A673 (cell line): ENCODE data around the gene FAM227B. TPM values are rescaled to one million over a fixed set of nuclear protein-coding genes. Genes with fewer than 3 reads are reported as not detected.
"Not testable (repeated sequence)": the region's sequence is repeated elsewhere in the genome, so short reads cannot be mapped to it uniquely, and the experiment has no call there.

ENCODE experiments used
- BruUV-seq: library from RNA; stranded (reverse); fragments of 400-500 nt; replicated peaks from 2 replicates; lab custom pipeline; 2021; lab: Mats Ljungman, UMichigan
- CTCF ChIA-PET: fragments of 300-600 bp; sonication (Branson Sonifier 250); formaldehyde crosslinking; loops from one replicate; lab custom pipeline; 2022; ENCODE audit warnings: antibody characterized with exemption; lab: Charles Lee
- POLR2A ChIA-PET: fragments of 300-600 bp; sonication (Branson Sonifier 250); formaldehyde crosslinking; loops from one replicate; lab custom pipeline; 2022; ENCODE audit warnings: antibody characterized with exemption; ENCODE audit not compliant: low non-redundant PET; lab: Charles Lee
- DNase-seq: peaks from one replicate; pipeline ENCODE4 v3.0.0-alpha.2; 2015; ENCODE audit warnings: low spot score
- H3K27ac ChIP-seq: fragments of 200-600 bp; sonication (generic); 2 replicates; pipeline ENCODE4 v1.5.1; 2016; ENCODE audit warnings: mixed run types, low read depth, mild to moderate bottlenecking, mixed read lengths, antibody characterized with exemption, low read length; ENCODE audit not compliant: poor library complexity, severe bottlenecking
- H3K27me3 ChIP-seq: fragments of 200-600 bp; sonication (generic); replicated peaks from 2 replicates; pipeline ENCODE4 v1.6.1; 2017; ENCODE audit warnings: mixed run types, low read depth, mild to moderate bottlenecking, mixed read lengths, antibody characterized with exemption, low read length; ENCODE audit not compliant: insufficient read depth, poor library complexity
- H3K36me3 ChIP-seq: fragments of 200-600 bp; sonication (generic); 2 replicates; pipeline ENCODE4 v1.6.1; 2016; ENCODE audit warnings: mixed run types, mild to moderate bottlenecking, mixed read lengths, antibody characterized with exemption, low read length; ENCODE audit not compliant: insufficient read depth, poor library complexity, severe bottlenecking
- H3K4me1 ChIP-seq: fragments of 200-600 bp; sonication (generic); 2 replicates; pipeline ENCODE4 v1.6.1; 2017; ENCODE audit warnings: mixed run types, mild to moderate bottlenecking, mixed read lengths, antibody characterized with exemption, low read length; ENCODE audit not compliant: insufficient read depth, poor library complexity, severe bottlenecking
- H3K4me3 ChIP-seq: fragments of 200-600 bp; sonication (generic); 2 replicates; pipeline ENCODE4 v1.5.1; 2016; ENCODE audit warnings: low read depth, mixed run types, mild to moderate bottlenecking, mixed read lengths, low read length; ENCODE audit not compliant: poor library complexity, severe bottlenecking
- H3K9me3 ChIP-seq: fragments of 200-600 bp; sonication (generic); 2 replicates; pipeline ENCODE4 v1.6.1; 2016; ENCODE audit warnings: mixed run types, low read depth, mild to moderate bottlenecking, mixed read lengths, antibody characterized with exemption, low read length; ENCODE audit not compliant: poor library complexity, severe bottlenecking
- CTCF ChIP-seq: fragments of 300-800, 200-600 bp; sonication (generic); conservative IDR thresholded peaks from 2 replicates; pipeline ENCODE4 v1.5.1; 2017; ENCODE audit warnings: low read depth, mild to moderate bottlenecking, antibody characterized with exemption, low read length, moderate library complexity, mixed read lengths
- EZH2 ChIP-seq: fragments of 200-600 bp; sonication (generic); IDR thresholded peaks from 2 replicates; pipeline ENCODE4 v1.6.1; 2017; ENCODE audit warnings: borderline replicate concordance, low read depth, mild to moderate bottlenecking, mixed read lengths, antibody characterized with exemption, low read length; ENCODE audit not compliant: poor library complexity, severe bottlenecking
- intact Hi-C: fragments of 100-400 bp; cut with micrococcal nuclease; formaldehyde crosslinking; loops from one replicate; pipeline ENCODE4 v1.10.0; 2022; ENCODE audit not compliant: unreplicated experiment
- total RNA-seq: library from RNA; stranded (reverse); gene quantifications from 2 replicates; pipeline ENCODE4 v1.2.3, GENCODE V29; 2021

The FAM227B gene
- total RNA-seq, 1 experiment from 2014 or later, result 2.3 TPM

GRCh38 chr15:49604625-49605409 lies 15.8 kb downstream of the FAM227B start:
- no peak for DNase-seq
- Histone ChIP-seq H3K27me3 (no peaks in the 10 kb centered on the region), H3K36me3 (no peaks in the 10 kb centered on the region), H3K4me3 (no peak overlapping the region), H3K27ac (no peak overlapping the region), H3K9me3 (no peaks in the 10 kb centered on the region), H3K4me1 (no peaks in the 10 kb centered on the region)
- CTCF ChIA-PET, result no interaction called here
- BruUV-seq, result no TSS peak
- intact Hi-C loops, result no loop called here
- POLR2A ChIA-PET, result no interaction called here
- TF ChIP-seq CTCF (no peak), EZH2 (no peak)

- H3K36me3 ChIP-seq, H3K27ac ChIP-seq, H3K4me1 ChIP-seq, DNase-seq, H3K4me3 ChIP-seq, CTCF ChIA-PET, H3K9me3 ChIP-seq, BruUV-seq, H3K27me3 ChIP-seq, intact Hi-C loops, POLR2A ChIA-PET: not testable (repeated sequence)
These were observed 27.7 kb downstream of the FAM227B start for GRCh38 chr15:49592829-49593316.

- no peak overlapping the region for H3K27ac ChIP-seq
- TF ChIP-seq CTCF, result no peak
- no peak for TF ChIP-seq EZH2
- no TSS peak for BruUV-seq
- ChIA-PET POLR2A (no interaction called here), CTCF (no interaction called here)
- no peak for DNase-seq
- H3K4me3 ChIP-seq, result no peak overlapping the region
- no peaks in the 10 kb centered on the region for H3K27me3 ChIP-seq
- no peaks in the 10 kb centered on the region for H3K36me3 ChIP-seq
- H3K9me3 ChIP-seq, result no peaks in the 10 kb centered on the region
- intact Hi-C loops, result no loop called here
- H3K4me1 ChIP-seq, result no peaks in the 10 kb centered on the region
These were observed 31.6 kb downstream of the FAM227B start for GRCh38 chr15:49589030-49589429.

- BruUV-seq, result no TSS peak
- ChIA-PET CTCF (no interaction called here), POLR2A (no interaction called here)
- intact Hi-C loops, result no loop called here
- Histone ChIP-seq H3K27ac (no peak overlapping the region), H3K4me1 (peaks cover 4% of the 10 kb centered on the region), H3K4me3 (no peak overlapping the region), H3K27me3 (no peaks in the 10 kb centered on the region), H3K9me3 (no peaks in the 10 kb centered on the region), H3K36me3 (no peaks in the 10 kb centered on the region)
- no peak for DNase-seq
- TF ChIP-seq CTCF, result no peak
- no peak for TF ChIP-seq EZH2
These were observed 47.2 kb downstream of the FAM227B start for GRCh38 chr15:49573421-49573820.
